ENCODE results near the gene EARS2.
"Not testable (repeated sequence)": the region's sequence is repeated elsewhere in the genome, so short reads cannot be mapped to it uniquely, and the experiment has no call there.

Gene EARS2

DNA sequence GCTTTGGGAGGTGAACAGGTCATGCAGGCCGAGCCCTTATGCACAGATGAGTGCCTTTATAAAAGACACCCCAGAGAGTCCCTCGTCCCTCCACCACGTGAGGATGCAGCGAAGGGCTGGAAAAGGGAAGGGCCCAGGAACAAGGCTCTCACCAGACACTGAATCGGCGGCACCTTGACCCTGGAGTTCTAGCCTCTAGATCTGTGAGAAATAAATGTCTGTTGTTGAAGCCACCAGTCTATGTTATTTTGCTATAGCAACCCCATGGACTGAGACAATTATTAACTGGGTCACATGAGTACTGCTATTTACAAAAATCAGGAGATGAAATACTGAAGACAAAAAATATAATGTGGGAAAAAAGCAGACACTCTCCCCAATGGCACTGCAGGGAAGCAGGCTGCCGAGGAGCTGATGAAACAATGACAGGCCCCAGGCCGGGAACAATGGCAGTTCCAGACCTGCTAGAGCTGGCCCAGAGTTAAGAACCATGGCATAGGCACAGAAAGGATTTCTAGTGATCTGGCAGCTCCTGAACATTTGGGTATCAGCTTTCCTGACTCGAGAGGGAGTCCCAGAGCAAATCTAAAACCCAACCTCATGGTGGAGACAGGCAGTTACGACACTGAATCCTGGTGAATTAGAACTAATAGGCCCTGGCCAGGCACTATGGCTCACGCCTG is 29.0 kb downstream of the EARS2 start:
- DNase-seq (ENCODE audit: low read depth): no peak

DNA sequence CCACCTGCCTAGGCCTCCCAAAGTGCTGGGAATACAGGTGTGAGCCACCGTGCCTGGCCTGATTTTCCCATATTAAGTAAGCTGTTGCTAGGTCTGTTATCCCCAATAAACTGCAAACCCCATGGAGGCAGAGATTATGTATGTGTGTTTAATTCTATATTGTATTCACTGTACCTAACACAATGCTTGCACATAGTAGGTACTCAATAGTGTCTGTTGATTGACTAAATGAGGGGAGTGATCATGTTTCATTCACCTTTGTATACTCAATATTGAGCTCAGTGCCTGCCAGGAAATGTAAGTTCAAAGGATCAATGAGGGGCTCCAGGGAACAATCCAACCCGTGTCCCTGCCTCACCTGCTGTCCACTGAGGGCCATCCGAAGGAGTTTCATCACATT is 32.3 kb downstream of the EARS2 start:
- no peak for DNase-seq (ENCODE audit: low read depth)

DNA sequence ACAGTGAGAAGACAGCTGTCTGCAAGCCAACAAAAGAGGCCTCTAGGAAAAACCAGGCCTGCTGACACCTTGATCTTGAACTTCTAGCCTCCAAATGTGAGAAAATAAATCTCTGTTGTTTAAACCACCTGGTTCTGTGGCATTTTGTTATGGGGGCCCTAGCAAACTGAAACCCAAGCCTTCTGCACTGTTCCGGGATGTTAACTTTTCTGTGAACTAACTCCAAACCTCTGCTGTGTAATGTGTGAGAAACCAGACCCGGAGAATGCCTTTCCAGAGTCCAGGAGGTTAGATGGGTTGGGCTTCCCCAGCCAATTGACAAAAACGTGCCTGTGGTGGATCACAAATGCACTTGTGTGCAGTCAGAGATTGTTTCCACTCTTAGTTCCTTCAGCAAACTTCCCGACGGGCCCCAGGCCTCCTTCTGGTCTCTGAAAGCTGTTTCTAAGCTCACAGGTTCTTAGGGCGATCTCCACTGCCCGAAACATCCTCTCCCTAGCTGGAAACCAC is 33.2 kb downstream of the EARS2 start:
- DNase-seq (ENCODE audit: low read depth): no peak

DNA sequence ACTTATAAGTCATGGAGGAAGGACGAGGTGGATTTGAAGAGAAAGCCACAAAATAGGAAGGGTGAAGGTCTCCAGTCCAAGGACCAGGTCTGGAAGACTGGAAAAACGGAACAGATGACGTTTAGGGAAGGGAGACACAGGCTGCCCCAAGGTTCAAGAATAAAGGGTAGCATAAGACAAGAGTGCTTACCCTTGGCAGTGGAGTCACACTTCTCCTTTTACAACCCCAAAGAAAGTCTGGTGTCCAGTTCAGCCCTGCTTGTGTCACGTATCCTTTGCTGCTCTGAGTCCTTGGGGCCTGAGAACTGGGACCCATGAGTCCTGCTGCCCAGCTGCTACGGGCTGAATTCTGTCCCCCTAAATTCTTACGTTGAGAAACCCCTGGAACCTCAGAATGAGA is 33.8 kb downstream of the EARS2 start:
- no peak for DNase-seq (ENCODE audit: low read depth)

- no peak for DNase-seq (ENCODE audit: low read depth)
These were observed 35.2 kb downstream of the EARS2 start for GRCh38 chr16:23521965-23522364.

GRCh38 chr16:23521037-23521743 is 36.0 kb downstream of the EARS2 start:
- DNase-seq (ENCODE audit: low read depth): no peak

DNA sequence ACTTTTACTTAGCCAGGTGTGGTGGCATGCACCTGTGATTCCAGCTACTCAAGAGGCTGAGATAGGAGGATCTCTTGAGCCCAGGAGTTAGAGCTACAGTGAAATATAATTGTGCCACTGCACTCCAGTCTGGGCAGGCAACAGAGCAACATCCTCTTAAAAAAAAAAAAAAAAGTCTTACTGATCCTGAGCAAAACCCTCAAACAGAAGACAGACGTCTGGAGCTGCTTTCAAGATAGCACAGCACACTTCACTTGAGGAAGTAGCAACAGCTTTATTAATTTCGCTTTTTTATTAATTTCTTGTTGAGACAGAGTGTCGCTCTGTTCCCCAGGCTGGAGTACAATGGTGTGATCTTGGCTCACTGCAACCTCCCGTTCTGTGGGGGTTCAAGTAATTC is 36.6 kb downstream of the EARS2 start:
- DNase-seq (ENCODE audit: low read depth): no peak

GRCh38 chr16:23519282-23519681 is 37.9 kb downstream of the EARS2 start:
- no peak for DNase-seq (ENCODE audit: low read depth)

DNA sequence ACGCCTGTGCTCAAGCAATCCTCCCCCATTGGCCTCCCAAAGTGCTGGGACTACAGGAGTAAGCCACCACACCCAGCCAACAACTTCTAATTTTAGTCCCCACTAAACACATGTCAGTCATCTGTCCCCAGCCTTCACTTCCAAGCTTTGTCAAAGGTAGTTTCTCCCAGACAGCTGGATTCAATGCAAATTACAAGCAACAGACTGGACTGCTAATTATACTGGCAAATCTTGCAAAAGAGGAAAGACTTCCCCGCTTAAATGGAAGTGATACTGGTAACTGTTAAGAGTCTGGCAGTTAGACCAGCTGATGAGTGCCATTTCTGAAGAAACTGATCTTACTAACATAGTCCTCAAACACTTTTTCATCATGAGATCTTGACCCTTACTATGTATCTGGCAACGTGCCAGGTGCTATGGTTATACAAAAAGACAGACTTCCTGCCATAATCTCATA is 38.7 kb downstream of the EARS2 start:
- no peak for DNase-seq (ENCODE audit: low read depth)

- DNase-seq (ENCODE audit: low read depth): no peak
These were observed 40.6 kb downstream of the EARS2 start for GRCh38 chr16:23516366-23517137.

DNA sequence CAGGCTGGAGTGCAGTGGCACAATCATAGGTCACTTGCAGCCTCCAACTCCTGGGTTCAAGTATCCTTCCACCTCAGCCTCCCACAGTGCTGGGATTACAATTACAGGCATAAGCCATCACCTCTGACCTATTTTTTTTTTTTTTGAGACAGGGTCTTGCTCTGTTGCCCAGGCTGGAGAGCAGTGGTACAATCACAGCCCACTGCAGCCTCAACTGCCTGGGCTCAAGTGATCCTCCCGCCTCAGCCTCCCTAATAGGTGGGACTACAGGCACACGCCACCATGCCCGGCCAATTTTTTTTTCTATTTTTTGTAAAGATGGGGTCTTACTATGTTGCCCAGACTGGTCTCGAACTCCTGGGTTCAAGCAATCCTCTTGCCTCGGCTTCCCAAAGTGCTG is 41.3 kb downstream of the EARS2 start:
- no peak for DNase-seq (ENCODE audit: low read depth)

- no peak for DNase-seq (ENCODE audit: low read depth)
These were observed 42.6 kb downstream of the EARS2 start for GRCh38 chr16:23514381-23515152.

- DNase-seq (ENCODE audit: low read depth): no peak
These were observed 44.9 kb downstream of the EARS2 start for GRCh38 chr16:23512168-23512695.

DNA sequence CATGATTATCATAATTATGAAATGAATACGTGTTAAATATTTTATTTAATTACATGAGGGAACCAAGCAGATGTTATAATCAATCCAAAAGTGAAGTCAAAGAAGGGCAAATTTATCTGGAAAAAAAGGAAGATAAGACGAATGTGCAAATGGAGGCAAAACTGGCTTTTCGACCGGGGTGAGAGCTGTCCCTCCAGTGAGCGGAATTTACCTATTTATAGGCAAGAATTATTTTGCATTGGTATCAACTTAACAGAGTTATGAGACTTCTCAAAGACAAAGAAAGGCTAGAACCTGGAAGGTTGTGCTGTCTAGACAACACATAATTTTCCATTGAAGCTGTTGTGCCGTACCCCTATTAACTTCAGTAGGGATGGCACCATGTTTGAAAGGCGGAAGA is 45.4 kb downstream of the EARS2 start:
- no peak for DNase-seq (ENCODE audit: low read depth)

GRCh38 chr16:23510915-23511270 is 46.3 kb downstream of the EARS2 start:
- DNase-seq (ENCODE audit: low read depth): not testable (repeated sequence)

GRCh38 chr16:23510164-23510914 is 46.8 kb downstream of the EARS2 start, which contains the start of gene GGA2:
TSS of gene GGA2 (minus strand) at chr16:23510494. CDS start at chr16:23510411, 83 bp downstream.
- peak; percentile 65 for DNase-seq (ENCODE audit: low read depth)

DNA sequence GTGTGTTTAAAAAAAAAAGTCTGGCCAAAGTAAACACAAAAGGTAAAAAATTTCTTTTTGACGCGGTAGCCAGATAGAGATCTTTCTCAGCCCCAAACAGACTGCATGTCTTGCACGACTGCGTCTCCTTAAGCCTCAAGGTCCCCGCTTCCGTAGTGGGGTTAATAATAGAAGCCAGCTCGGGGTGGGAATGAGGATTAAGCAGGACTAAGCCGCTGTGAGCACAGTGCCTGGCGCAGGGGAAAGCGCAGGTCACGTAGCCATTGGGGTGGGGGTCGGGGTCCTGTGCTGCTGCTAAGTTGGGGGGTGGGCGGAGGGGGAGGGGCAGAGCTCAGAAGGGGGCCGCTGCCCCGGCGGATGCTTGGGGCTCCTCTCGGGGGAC is 47.4 kb downstream of the EARS2 start:
- no peak for DNase-seq (ENCODE audit: low read depth)

- DNase-seq (ENCODE audit: low read depth): no peak
These were observed 47.8 kb downstream of the EARS2 start for GRCh38 chr16:23509441-23509754.

DNA sequence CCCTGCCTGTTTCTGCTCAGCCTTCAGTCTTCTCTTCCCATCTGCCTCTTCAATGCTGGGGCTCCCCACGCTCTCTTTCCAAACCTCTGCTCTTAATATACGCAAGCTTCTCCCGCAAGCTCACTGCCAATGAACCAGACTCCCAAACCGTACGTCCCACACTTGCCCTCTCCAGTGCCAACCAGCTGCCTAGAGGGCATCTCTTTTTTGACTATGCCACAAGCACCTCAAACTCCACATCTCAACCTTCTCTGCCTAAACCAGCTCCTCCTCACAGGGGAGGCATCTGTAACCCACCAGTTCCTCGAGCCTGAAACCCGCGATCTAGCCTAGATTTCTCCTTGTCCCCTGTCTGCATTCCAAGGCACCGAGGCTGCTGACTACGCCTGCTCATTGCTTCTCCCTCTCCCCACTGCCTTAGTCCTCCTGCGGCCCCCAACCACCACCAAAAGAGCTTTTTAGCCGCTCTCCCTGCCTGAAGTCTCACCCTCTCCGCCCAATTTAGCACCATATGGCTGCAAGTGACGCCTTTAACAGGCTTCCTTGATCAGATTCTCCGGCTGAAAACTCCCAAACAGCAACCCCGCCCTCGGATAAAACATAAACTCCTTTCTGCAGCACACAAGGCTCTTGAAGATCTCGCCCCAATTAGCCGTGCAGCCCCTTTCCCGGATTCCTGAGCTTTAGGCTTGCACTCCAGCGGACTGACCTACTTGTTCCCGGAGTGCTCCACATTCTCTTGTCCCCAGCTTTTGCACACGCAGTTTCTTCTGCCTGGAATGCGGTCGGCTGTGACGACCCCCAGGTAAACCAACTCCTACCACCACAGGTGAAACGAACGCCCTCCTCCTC is 48.3 kb downstream of the EARS2 start:
- DNase-seq (ENCODE audit: low read depth): no peak

DNA sequence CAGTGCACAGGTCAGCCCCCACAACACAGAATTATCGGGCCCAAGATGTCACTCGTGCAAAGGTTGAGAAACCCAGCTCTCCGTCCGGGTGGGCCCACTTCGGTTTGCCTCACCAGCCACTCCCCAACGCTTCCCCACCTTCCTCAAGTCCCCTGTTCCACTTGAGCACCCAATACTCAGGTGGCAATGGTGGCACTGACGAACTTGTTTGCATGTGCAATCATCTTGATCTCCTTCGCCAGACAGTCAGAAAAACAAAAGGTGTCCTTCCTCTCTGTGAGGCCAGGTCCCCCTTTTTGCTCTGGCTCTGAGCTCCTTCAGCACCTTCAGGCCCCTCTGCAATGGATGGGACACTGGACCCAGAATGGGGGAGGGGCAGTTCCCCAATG is 50.5 kb downstream of the EARS2 start:
- DNase-seq (ENCODE audit: low read depth): no peak

Measured in activated gamma-delta T cell treated with anti-CD3 and anti-CD28 coated beads, Interleukin-2, amount 50 U/mL, for 16 hours (primary cell).